DMS 273 (cell line): Measurements from ENCODE around the gene CRKL.
A peak's percentile ranks its signal among the peaks of the same experiment; 100 is the strongest.
"Not testable (repeated sequence)": the region's sequence is repeated elsewhere in the genome, so short reads cannot be mapped to it uniquely, and the experiment has no call there.

ENCODE experiments used
- DNase-seq: peaks from one replicate; lab custom pipeline; 2025; ENCODE audit not compliant: unreplicated experiment; lab: John Stamatoyannopoulos, UW

Gene CRKL, protein sequence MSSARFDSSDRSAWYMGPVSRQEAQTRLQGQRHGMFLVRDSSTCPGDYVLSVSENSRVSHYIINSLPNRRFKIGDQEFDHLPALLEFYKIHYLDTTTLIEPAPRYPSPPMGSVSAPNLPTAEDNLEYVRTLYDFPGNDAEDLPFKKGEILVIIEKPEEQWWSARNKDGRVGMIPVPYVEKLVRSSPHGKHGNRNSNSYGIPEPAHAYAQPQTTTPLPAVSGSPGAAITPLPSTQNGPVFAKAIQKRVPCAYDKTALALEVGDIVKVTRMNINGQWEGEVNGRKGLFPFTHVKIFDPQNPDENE

DNA sequence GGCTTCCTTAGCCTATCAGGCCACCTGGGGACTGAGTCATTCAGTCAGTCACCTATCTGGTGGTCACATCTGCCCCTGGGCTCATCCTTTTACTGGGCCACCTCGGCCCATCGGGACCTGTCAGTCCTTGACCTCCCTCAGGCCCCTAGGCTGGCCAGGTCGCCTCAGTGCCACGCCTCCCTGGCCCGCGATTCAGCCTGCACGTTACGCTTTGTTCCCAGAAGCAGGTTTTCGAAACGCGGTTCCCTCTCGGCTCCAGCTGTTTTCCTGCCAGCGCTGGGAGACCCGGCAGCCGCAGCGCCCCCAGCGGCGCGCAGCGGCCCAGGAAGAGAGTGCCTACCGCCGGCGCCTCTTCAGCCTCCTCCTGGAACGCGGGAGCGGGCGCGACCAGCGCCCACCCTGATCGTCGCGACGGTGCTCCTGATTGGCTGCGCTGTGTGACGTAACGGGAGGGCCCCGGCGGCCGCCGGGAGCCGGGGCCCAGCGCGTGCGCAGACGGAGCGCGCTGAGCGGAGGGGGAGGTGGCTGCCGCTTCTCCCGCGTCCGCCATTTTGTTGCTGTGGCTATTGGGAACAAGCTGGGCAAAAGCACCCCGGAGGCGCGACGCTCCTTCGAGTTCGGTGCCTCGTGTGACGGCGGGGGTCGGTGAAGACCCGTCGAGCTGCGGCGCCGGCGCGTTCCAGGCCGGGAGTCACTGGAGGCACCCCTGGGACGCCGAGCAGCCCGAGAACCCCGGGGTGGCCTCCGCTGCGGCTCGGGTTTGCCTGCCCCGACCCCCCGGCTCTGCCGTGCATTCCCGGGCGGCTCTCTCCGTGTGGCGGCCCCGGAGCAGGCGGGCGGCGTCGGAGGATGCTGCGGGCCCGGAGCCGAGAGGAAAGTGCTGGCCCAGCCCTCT, at the start of gene CRKL:
Gene CRKL (plus strand): TSS at position 492 of the 895 bp plus-strand sequence. CDS start 528 bp downstream, outside the sequence.
- peak; percentile 98 for DNase-seq

DNA sequence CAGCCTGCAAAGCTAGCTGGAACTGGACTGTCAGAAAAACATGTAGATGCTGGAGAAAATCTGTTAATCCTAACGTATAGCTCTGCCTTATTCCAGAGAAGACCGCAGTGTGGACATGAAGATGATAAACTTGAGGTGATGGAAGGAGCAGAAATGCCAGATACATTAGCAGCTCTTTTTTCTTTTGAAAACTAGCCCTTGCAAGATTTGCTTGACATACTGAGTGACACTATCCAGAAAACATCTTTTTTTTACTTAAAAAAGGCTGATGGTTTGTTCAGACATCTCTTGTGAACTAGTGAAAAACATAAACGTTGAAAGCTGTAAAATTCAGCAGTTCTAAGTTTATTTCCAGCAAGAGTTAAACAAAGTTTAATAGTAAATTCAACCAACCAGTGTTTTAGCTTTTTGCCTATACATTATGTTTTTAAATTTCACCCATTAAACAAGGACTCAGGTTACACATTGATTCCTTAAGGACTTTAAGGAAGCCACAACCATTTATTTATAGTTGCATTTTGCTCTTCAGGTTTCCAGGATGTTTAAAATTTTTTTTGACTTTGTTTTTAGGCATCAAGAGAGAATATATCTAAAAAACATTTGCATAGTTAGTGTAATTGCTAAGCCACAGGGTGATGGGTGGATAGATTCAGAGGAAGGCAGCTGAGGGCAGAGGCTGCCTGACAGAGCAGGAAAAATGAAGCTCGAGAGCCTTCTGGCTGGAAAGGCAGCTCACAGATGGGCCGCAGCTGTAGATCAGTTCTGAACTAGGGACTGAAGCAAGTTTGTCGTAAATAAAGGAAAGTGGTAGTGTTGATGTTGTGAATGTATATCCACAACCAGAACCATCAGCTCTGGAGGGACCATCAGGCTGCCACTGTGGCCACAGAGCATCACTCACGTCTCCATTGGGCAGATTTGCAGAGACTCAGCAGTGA, 48.9 kb upstream of the CRKL start:
- no peak for DNase-seq

GRCh38 chr22:20869234-20869633, 48.0 kb upstream of the CRKL start:
- no peak for DNase-seq

DNA sequence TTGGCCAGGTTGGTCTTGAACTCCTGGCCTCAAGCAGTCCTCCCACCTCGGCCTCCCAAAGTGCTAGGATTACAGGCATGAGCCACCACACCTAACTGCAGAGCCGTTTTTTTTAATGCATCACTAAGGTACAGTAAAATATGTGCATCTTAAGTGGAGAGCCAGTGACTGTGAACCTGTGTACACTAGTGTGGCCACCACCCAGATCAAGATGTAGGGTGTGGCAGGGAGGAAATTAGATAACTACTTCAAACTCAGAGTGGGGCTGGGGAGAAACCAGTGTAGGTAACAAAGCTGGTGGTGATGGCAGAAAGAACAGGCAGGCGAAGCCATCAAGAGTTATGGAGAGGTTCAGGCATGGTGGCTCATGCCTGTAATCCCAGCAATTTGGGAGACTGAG, 44.0 kb upstream of the CRKL start:
- no peak for DNase-seq

GRCh38 chr22:20875296-20875695, 41.9 kb upstream of the CRKL start:
- DNase-seq = no peak

- DNase-seq = no peak
These were observed 39.5 kb upstream of the CRKL start for GRCh38 chr22:20877715-20878114.

DNA sequence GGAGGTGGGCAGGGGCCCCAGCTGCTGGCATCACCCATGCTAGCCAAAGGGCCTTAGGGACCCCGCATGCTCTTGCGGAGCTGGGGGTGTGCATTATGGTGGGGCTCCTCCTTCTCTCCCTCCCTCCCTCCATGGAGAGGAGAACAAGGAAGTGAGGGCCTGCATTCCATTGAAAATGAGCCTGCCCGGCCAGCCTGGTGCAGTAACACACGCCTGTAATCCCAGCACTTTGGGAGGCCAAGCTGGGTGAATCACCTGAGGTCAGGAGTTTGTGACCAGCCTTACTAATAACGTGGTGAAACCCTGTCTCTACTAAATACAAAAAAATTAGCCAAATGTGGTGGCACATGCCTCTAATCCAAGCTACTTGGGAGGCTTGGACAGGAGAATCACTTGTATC, 36.0 kb upstream of the CRKL start:
- no peak for DNase-seq

DNA sequence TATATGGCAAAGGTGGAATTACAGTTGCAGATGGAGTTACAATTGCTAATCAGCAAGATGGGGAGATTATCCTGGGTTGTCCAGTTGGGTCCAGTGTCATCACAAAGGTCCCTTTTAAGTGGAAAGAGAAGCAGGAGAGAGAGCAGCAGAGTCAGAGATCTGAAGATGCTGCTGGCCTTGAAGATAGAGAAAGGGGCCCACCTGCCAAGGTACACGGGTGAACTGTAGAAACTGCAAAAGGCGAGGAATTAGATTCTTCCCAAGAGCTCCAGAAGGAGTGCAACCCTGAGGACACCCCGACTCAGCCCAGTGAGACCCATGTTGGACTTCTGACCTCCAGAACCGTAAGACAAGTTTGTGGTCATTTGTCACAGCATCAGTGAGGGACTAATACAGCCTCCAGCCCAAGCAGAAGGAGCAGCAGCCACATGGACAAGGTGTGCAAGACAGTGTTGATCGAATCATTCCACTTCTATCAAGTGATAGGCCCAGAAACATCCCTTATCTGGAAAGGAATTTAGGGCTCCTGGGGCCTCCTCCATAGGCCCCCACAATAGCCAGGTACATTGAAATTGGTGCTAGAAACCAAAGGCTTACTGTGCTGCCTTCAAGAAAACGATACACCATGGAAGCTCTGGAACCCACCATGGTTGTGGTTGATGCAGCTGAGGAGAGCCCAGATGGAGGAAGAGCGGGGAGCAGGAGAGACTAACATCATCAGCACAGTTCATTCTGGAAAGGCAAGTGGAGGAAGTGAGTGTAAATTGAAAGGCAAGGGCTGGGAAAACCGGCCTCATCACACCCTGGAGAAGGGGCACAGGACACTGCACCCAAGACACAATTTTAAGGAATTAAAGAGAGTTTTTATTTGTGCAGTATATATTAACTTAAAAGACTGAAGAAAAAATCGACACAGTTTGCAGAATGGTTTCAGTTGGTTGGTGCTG, 35.1 kb upstream of the CRKL start:
- DNase-seq = no peak

GRCh38 chr22:20882855-20883254, 34.4 kb upstream of the CRKL start:
- no peak for DNase-seq

DNA sequence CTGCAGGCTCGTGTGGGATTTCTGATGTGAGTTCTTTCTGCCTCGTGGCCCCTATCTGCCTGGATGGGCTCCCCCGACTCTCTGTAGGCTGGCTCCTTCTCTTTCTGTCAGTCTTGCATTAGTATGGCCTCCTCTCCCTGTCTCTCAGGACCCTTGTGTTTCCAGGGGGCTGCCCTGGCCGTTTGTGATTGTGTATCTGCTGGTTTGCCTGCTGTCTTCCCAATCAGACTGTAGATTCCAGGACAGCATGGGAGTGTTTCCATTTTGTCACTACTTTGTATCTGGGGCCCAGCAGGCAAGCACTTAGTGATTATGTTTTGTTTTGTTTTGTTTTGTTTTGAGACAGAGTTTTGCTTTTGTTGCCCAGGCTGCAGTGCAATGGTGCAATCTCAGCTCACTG, 32.8 kb upstream of the CRKL start:
- no peak for DNase-seq

- no peak for DNase-seq
These were observed 32.1 kb upstream of the CRKL start for GRCh38 chr22:20885017-20885556.

DNA sequence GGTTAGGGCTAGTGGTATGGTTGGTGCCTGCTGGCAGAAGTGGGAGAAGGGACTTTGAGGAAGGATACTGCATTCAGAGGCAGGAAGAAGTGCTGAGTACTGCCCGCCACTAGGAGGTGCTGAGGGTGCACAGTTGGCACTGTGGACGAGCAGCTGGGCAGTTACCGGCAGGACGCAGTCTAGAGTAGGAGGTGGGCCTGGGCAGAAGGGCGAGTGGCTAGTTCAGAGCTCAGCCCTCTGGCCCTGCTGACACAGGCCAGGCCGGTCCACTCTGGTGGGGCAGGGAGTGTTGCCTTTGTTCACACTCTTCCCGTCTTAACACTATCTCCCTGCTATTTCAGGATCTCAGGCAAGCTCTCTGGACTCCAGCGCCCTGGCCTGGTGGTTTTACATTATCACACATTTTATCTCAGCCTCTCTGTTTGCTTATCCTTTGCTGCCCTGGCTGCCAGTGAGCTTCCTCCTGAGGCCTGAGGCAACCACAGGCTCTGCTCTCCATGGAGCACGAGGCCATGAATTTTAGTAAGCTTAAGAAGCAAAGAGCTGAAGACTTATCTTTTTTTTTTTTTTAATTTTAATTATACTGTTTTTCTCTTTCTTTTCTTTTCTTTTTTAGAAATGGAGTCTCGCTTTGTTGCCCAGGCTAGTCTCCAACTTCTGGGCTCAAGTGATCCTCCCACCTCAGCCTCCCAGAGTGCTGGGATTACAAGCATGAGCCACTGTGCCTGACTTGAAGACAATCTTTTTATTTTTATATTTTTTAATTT, 31.5 kb upstream of the CRKL start:
- peak; percentile 83 for DNase-seq

GRCh38 chr22:20887375-20887774, 29.8 kb upstream of the CRKL start:
- no peak for DNase-seq

DNA sequence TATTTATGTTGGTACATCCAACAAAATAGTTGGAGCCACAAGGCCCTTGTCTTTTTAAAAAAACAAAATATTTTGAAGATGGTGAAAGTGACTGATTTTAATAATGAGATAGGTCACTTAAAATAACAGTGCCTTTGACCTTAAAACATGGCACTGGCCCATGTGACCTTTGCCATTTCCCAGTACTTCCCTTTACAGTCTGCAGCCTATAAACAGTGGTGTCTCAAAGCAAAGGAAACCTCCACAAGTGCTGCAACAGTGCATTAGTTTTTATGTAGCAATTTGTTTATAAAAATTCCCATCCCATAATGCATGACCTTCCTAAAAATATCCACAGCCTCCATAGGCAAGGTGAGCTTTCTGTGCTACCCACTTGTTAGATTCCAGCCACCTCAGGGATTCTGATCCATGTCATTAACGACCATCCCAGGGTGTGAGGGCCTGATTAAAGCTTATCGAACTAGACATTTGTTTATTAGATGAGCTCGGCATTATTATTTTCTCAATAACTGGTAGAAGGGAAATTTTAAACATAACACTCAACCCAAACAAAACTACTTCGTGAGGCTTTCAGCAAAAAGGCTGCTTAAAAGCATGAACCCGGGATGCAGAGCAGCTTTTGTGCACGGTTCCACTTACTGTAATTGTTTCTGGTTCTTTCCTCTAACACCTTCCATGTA, 28.0 kb upstream of the CRKL start:
- DNase-seq = no peak

DNA sequence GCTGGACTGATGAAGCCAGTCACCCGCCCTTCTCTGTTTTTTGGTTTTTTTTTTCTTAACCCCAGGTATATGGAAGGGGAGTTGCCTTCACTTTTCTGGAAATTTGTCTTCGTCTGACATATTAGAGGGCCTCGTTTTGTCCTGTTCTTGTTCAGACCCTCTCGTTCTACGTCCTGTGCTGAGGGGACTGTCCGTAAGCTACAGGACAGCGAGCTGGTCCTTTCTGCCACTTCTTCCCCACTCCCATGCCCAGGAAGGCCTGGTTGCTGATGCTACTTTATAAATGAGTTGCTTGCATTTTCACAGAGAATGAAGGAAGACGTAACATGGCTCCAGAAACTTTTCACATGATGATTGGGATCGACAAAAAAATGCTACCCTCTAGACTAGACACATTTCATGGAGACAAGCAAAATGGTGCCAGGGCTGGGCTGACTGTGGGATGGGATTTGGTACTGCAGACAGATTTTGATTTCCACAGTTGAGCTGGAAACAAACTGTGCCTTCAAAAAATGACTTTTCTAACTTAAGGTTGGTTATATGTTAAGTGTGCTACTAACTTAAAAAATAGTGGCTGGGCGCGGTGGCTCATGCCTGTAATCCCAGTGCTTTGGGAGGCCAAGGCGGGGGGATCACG, 27.2 kb upstream of the CRKL start:
- no peak for DNase-seq

DNA sequence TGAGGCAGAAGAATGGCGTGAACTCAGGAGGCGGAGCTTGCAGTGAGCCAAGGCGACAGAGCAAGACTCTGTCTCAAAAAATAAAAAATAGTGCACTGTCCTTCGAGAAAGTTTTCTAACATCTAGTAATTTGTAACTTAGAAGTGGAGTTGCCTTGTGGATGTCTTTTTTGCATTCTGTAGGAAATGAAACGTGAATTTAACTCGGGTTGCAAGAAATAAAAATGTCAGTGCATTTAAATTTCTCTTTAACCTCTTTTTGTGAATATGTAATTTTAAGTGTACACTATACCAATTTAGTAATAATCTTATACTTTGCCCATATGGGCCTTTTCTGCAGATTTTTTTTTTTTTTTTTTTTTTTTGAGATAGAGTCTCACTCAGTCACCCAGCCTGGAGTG, 26.2 kb upstream of the CRKL start:
- no peak for DNase-seq

GRCh38 chr22:20897737-20898136, 19.5 kb upstream of the CRKL start:
- DNase-seq = not testable (repeated sequence)

DNA sequence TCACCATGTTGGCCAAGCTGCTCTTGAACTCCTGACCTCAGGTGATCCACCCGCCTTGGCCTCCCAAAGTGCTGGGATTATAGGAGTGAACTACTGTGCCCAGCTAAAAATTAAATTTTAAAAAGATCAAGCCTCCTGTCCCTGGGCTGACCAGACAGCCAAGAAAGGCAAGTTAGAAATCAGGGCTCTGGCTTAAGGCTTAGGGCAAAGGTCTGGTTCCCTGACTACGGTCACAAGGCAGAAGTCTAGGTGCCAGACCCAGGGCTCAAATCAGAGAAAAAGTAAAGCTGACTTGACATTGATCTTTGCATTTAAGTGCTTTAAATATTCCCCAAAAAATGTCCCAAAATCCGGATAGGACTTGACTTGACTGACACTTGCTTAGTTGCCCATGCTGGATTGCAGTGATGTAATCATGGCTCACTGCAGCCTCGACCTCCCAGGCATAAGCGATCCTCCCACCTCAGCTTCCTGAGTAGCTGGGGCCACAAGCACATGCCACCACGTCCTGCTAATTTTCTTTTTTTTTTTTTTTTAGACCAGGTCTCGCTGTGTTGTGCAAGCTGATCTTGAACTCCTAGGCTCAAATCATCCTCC, 17.3 kb upstream of the CRKL start:
- DNase-seq = no peak
